ENCODE data around the gene PDE4D. TPM values are rescaled to one million over a fixed set of nuclear protein-coding genes. Genes with fewer than 3 reads are reported as not detected.

The PDE4D gene
- total and polyA plus RNA-seq, 10 of the 15 experiments (the other 5 are each of a cell fraction or from before 2014, with no cell fraction given): 0.87 to 4.1 (median 2.2) TPM

DNA sequence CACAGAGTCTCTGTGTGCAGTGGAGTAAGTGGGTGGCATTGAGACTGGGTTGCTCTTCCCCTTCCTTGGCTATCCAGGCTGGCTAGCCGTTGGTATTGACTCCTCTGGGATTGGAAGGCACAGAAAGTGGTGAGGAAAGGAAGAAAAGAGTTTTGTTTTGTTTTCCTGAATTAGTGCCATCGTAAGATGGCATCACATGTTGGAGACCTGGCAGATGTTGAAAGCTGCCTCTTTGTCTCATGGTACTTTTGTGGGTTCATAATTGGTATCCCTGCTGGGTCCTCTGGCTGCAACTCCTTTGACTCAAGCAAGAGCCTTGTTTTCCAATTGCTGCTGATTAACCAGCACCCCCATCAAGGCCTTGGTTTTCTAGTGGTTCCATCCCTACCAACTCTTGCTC is 293.8 kb downstream of the PDE4D start:
- Histone ChIP-seq H4K20me1 (ENCODE audit: control insufficient read depth, insufficient read depth) (no peaks in the 10 kb centered on the region), H3K27ac (ENCODE audit: control insufficient read depth, insufficient read depth) (no peak overlapping the region), H3K9me3 (replicated peaks; ENCODE audit: control insufficient read depth, insufficient read depth, low read length) (no peaks in the 10 kb centered on the region), H3K4me2 (ENCODE audit: control insufficient read depth, insufficient read depth) (no peak overlapping the region), H3K4me3 (no peak overlapping the region), H3K9ac (ENCODE audit: control insufficient read depth, insufficient read depth, low read length) (no peak overlapping the region), H2AFZ (ENCODE audit: control insufficient read depth, low read depth, low read length) (no peak overlapping the region), H3K27me3 (replicated peaks in 1 of 2; ENCODE audit: control insufficient read depth in 2 of 2, insufficient read depth in 2 of 2, low read length in 1 of 2) (no peaks in the 10 kb centered on the region), H3K79me2 (ENCODE audit: control insufficient read depth, insufficient read depth, low read length) (no peaks in the 10 kb centered on the region), H3K36me3 (ENCODE audit: control insufficient read depth in 2 of 2, insufficient read depth in 2 of 2, low read length in 1 of 2) (no peaks in the 10 kb centered on the region), H3K4me1 (ENCODE audit: control insufficient read depth, insufficient read depth, low read length) (no peaks in the 10 kb centered on the region)
- RAD21 ChIA-PET (ENCODE audit: unreplicated experiment): no interaction called here
- ATAC-seq (no peak), FAIRE-seq (no peak), DNase-seq (ENCODE audit: low read depth, low spot score) (no peak)
- CTCF ChIA-PET: no interaction called here
- 78% methylated on average over 2 of the region's 2 CpGs for WGBS (ENCODE audit: insufficient coverage, insufficient replicate concordance, low lambda C conversion rate, missing lambda C conversion rate)
- in situ Hi-C loops (cut with MboI) (no loop called here), intact Hi-C loops (cut with micrococcal nuclease; ENCODE audit: unreplicated experiment) (no loop called here)
- POLR2A ChIA-PET: no interaction called here
- SMC1A ChIA-PET (ENCODE audit: uncharacterized antibody, unreplicated experiment): interaction anchor here (0.8 kb wide), 1 partner anchor 8 kb away, joined by 3 read pairs; no protein-coding TSS in a partner anchor
- TF ChIP-seq SMAD1 (IDR thresholded peaks at IDR 0.05; ENCODE audit: low read depth, partially characterized antibody) (no peak), CHD4 (IDR thresholded peaks at IDR 0.05) (no peak), SRF (IDR thresholded peaks at IDR 0.05; ENCODE audit: low read depth in 2 of 2, low read length in 2 of 2) (no peak), RB1 (IDR thresholded peaks at IDR 0.05; ENCODE audit: borderline replicate concordance) (no peak), IKZF1 (conservative IDR thresholded peaks at IDR 0.05) (no peak), RELA (IDR thresholded peaks at IDR 0.05; ENCODE audit: borderline replicate concordance, partially characterized antibody) (no peak)
- TF ChIP-seq, protein P1, sequence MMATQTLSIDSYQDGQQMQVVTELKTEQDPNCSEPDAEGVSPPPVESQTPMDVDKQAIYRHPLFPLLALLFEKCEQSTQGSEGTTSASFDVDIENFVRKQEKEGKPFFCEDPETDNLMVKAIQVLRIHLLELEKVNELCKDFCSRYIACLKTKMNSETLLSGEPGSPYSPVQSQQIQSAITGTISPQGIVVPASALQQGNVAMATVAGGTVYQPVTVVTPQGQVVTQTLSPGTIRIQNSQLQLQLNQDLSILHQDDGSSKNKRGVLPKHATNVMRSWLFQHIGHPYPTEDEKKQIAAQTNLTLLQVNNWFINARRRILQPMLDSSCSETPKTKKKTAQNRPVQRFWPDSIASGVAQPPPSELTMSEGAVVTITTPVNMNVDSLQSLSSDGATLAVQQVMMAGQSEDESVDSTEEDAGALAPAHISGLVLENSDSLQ (IDR thresholded peaks at IDR 0.05): no peak
- no TSS peak for BruUV-seq (replicated peaks)

DNA sequence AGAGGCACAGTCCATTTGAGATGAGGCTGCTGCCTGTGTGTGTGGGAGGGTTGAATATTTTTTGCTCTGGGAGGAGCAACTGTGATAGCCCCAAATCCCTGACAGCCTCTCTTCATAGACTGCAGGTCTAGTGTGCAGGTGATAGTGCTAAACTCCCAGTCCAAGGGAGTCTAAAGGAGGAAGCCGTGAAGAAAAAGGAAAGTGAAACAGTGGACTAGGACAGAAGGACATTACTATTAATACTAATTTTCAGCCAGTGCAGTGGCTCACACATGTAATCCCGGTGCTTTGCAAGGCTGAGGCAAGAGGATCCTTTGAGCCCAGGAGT is 295.0 kb downstream of the PDE4D start:
- H3K27me3 ChIP-seq (replicated peaks in 1 of 2; ENCODE audit: control insufficient read depth in 2 of 2, insufficient read depth in 2 of 2, low read length in 1 of 2): no peaks in the 10 kb centered on the region
- no peaks in the 10 kb centered on the region for H3K79me2 ChIP-seq (ENCODE audit: control insufficient read depth, insufficient read depth, low read length)
- CTCF ChIA-PET: no interaction called here
- BruUV-seq (replicated peaks): no TSS peak
- RAD21 ChIA-PET (ENCODE audit: unreplicated experiment): no interaction called here
- intact Hi-C loops (cut with micrococcal nuclease; ENCODE audit: unreplicated experiment): no loop called here
- no peaks in the 10 kb centered on the region for H3K36me3 ChIP-seq (ENCODE audit: control insufficient read depth in 2 of 2, insufficient read depth in 2 of 2, low read length in 1 of 2)
- peak; percentile 70 for ATAC-seq
- H3K9me3 ChIP-seq (replicated peaks; ENCODE audit: control insufficient read depth, insufficient read depth, low read length): no peaks in the 10 kb centered on the region
- SMC1A ChIA-PET (ENCODE audit: uncharacterized antibody, unreplicated experiment): no interaction called here
- WGBS (ENCODE audit: insufficient coverage, insufficient replicate concordance, low lambda C conversion rate, missing lambda C conversion rate): 28% methylated on average over 2 of the region's 2 CpGs
- no peaks in the 10 kb centered on the region for H4K20me1 ChIP-seq (ENCODE audit: control insufficient read depth, insufficient read depth)
- POLR2A ChIA-PET: no interaction called here
- H3K4me2 ChIP-seq (ENCODE audit: control insufficient read depth, insufficient read depth): 0 out of 2 replicates have a peak overlapping the region, but pooled peaks have one; percentile 15
- FAIRE-seq: no peak
- no peaks in the 10 kb centered on the region for H3K4me1 ChIP-seq (ENCODE audit: control insufficient read depth, insufficient read depth, low read length)
- no peak for DNase-seq (ENCODE audit: low read depth, low spot score)
- no peak overlapping the region; the same call in 1 of the 2 replicates for H3K27ac ChIP-seq (ENCODE audit: control insufficient read depth, insufficient read depth)
- TF ChIP-seq, protein P2, sequence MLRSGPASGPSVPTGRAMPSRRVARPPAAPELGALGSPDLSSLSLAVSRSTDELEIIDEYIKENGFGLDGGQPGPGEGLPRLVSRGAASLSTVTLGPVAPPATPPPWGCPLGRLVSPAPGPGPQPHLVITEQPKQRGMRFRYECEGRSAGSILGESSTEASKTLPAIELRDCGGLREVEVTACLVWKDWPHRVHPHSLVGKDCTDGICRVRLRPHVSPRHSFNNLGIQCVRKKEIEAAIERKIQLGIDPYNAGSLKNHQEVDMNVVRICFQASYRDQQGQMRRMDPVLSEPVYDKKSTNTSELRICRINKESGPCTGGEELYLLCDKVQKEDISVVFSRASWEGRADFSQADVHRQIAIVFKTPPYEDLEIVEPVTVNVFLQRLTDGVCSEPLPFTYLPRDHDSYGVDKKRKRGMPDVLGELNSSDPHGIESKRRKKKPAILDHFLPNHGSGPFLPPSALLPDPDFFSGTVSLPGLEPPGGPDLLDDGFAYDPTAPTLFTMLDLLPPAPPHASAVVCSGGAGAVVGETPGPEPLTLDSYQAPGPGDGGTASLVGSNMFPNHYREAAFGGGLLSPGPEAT (IDR thresholded peaks at IDR 0.05; ENCODE audit: low read depth): no peak
- TF ChIP-seq IKZF1 (conservative IDR thresholded peaks at IDR 0.05): peak; percentile 33; the same call in 1 of the 2 replicates
- no peak overlapping the region for H3K4me3 ChIP-seq
- in situ Hi-C loops (cut with MboI): no loop called here
- H2AFZ ChIP-seq (ENCODE audit: control insufficient read depth, low read depth, low read length): peak overlapping the region; percentile 69
- H3K9ac ChIP-seq (ENCODE audit: control insufficient read depth, insufficient read depth, low read length): no peak overlapping the region; the same call in 1 of the 2 replicates

Data from GM12878 (cell line).